ENCODE results near the gene PARVB. TPM values are rescaled to one million over a fixed set of nuclear protein-coding genes. Genes with fewer than 3 reads are reported as not detected.

Gene PARVB
- total and polyA plus RNA-seq, 9 of the 15 experiments (the other 6 are each of a cell fraction or from before 2014, with no cell fraction given), result 1.1 to 59.2 (median 29.2) TPM

GRCh38 chr22:44026630-44027511, 2.8 kb downstream of the PARVB start (continued):
- no peak for TF ChIP-seq WHSC1 (IDR thresholded peaks at IDR 0.05; ENCODE audit: low read length)
- TF ChIP-seq TFE3 (CRISPR knock-in tag; IDR thresholded peaks at IDR 0.05), result peak; percentile 95
- peak; percentile 27; the same call in 1 of the 2 replicates for TF ChIP-seq TFAP4 (CRISPR knock-in tag; IDR thresholded peaks at IDR 0.05; ENCODE audit: borderline replicate concordance)
- 0 out of 2 replicates have a peak, but pooled peaks have one; percentile 28 for TF ChIP-seq ZNF766 (CRISPR knock-in tag; conservative IDR thresholded peaks at IDR 0.05)
- TF ChIP-seq CTBP1 (IDR thresholded peaks at IDR 0.05; ENCODE audit: borderline replicate concordance), result 0 out of 2 replicates have a peak, but pooled peaks have one; percentile 8
- TF ChIP-seq USF2 (CRISPR knock-in tag; IDR thresholded peaks at IDR 0.05), result peak; percentile 90
- no peak for TF ChIP-seq BDP1 (IDR thresholded peaks at IDR 0.05; ENCODE audit: insufficient read depth, insufficient read length)
- no peak for TF ChIP-seq ZNF518B (CRISPR knock-in tag; IDR thresholded peaks at IDR 0.05)
- no peak for TF ChIP-seq BCOR (IDR thresholded peaks at IDR 0.05)
- TF ChIP-seq ZNF589 (CRISPR knock-in tag; IDR thresholded peaks at IDR 0.05; ENCODE audit: low read depth), result peak; percentile 66; the same call in 1 of the 2 replicates
- TF ChIP-seq MAFK (IDR thresholded peaks at IDR 0.05; ENCODE audit: low read length), result no peak
- TF ChIP-seq ZNF696 (CRISPR knock-in tag; conservative IDR thresholded peaks at IDR 0.05), result no peak
- 0 out of 4 replicates have a peak, but pooled peaks of 1 of the 2 experiments have one; percentile 10 for TF ChIP-seq HDAC1 (IDR thresholded peaks at IDR 0.05)
- TF ChIP-seq SIRT6 (IDR thresholded peaks at IDR 0.05; ENCODE audit: low read depth, low read length), result no peak
- TF ChIP-seq NONO (IDR thresholded peaks at IDR 0.05; ENCODE audit: low read depth in 2 of 2, low read length in 1 of 2), result peak in 1 of 2 experiments; percentile 14; a peak in 1 of 4 replicates
- no peak for TF ChIP-seq MBD2 (IDR thresholded peaks at IDR 0.05; ENCODE audit: borderline replicate concordance, low read depth)
- no peak for TF ChIP-seq KAT8 (IDR thresholded peaks at IDR 0.05; ENCODE audit: low read depth)
- no peak for TF ChIP-seq IRF1 (CRISPR knock-in tag; IDR thresholded peaks at IDR 0.05; ENCODE audit: borderline replicate concordance)
- peak; percentile 54; the same call in 1 of the 2 replicates for TF ChIP-seq POLR2G (IDR thresholded peaks at IDR 0.05; ENCODE audit: low read depth, low read length)
- no peak for TF ChIP-seq STAT5B (CRISPR knock-in tag; IDR thresholded peaks at IDR 0.05)
